ENCODE results near the gene GPI. TPM values are rescaled to one million over a fixed set of nuclear protein-coding genes. Genes with fewer than 3 reads are reported as not detected.

The GPI gene
- total and polyA plus RNA-seq, 2 of the 8 experiments (the other 6 are each of a cell fraction or from before 2014, with no cell fraction given), result 171 to 360 TPM

DNA sequence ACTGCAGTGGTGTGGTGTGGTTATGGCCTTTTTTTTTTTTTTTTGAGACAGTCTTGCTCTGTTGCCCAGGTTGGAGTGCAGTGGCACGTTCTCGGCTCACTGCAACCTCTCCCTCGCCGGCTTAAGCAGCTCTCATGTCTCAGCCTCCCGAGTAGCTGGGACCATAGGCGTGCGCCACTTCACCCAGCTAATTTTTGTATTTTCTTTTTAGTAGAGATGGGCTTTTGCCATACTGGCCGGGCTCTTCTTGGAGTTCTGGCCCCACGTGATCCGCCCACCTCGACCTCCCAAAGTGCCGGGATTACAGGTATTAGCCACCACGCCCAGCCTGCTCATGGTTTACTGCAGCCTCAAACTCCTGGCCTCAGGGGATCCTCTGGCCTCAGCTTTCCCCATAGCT, 46.2 kb downstream of the GPI start (continued):
- TF ChIP-seq FOSL1 (IDR thresholded peaks at IDR 0.05; ENCODE audit: insufficient read depth, low read depth, low read length) (no peak), EP300 (IDR thresholded peaks at IDR 0.05; ENCODE audit: borderline replicate concordance in 1 of 2, low read depth in 2 of 2, low read length in 2 of 2) (no peak)
